AG08395 (cell line): ENCODE measurements around the gene RNH1.
"Not testable (repeated sequence)": the region's sequence is repeated elsewhere in the genome, so short reads cannot be mapped to it uniquely, and the experiment has no call there.

Experiments
- DNase-seq: peaks from one replicate; pipeline ENCODE4 v3.0.0; 2012; ENCODE audit warnings: mixed read lengths, low spot score

RNH1 gene

GRCh38 chr11:520428-521176 is 13.6 kb upstream of the RNH1 start:
- no peak for DNase-seq

- peak; percentile 93 for DNase-seq
These were observed 11.6 kb upstream of the RNH1 start for GRCh38 chr11:518463-519202.

- not testable (repeated sequence) for DNase-seq
These were observed 10.1 kb upstream of the RNH1 start for GRCh38 chr11:516918-517685.

- no peak for DNase-seq
These were observed 9.4 kb upstream of the RNH1 start for GRCh38 chr11:516400-516799.

GRCh38 chr11:515131-515530 is 8.1 kb upstream of the RNH1 start:
- no peak for DNase-seq

- DNase-seq, result no peak
These were observed 7.6 kb upstream of the RNH1 start for GRCh38 chr11:514606-515005.

- DNase-seq, result no peak
These were observed 5.9 kb upstream of the RNH1 start for GRCh38 chr11:512761-513595.

GRCh38 chr11:508956-509355 is 1.9 kb upstream of the RNH1 start:
- DNase-seq, result no peak

- no peak for DNase-seq
These were observed 879 bp upstream of the RNH1 start for GRCh38 chr11:507727-508515.

- DNase-seq, result peak; percentile 97
These were observed 626 bp downstream of the RNH1 start for GRCh38 chr11:506238-506994.

GRCh38 chr11:504994-505344 is 2.1 kb downstream of the RNH1 start:
- no peak for DNase-seq

- DNase-seq, result peak; percentile 52
These were observed 2.7 kb downstream of the RNH1 start for GRCh38 chr11:504053-504993.

- peak; percentile 62 for DNase-seq
These were observed 3.7 kb downstream of the RNH1 start for GRCh38 chr11:503179-503981.

GRCh38 chr11:502288-503178 is 4.5 kb downstream of the RNH1 start:
- no peak for DNase-seq

- DNase-seq, result no peak
These were observed 5.3 kb downstream of the RNH1 start for GRCh38 chr11:501683-502287.

GRCh38 chr11:501001-501682 is 5.9 kb downstream of the RNH1 start:
- no peak for DNase-seq
